HG02642 (cell line): ENCODE measurements around the gene NCK1.

ENCODE experiments used
- ATAC-seq: cut with Tn5 transposase; IDR thresholded peaks from one replicate; pipeline ENCODE4 v1.9.1; 2021; ENCODE audit warnings: mild to moderate bottlenecking; ENCODE audit not compliant: unreplicated experiment, poor library complexity

Gene NCK1

DNA sequence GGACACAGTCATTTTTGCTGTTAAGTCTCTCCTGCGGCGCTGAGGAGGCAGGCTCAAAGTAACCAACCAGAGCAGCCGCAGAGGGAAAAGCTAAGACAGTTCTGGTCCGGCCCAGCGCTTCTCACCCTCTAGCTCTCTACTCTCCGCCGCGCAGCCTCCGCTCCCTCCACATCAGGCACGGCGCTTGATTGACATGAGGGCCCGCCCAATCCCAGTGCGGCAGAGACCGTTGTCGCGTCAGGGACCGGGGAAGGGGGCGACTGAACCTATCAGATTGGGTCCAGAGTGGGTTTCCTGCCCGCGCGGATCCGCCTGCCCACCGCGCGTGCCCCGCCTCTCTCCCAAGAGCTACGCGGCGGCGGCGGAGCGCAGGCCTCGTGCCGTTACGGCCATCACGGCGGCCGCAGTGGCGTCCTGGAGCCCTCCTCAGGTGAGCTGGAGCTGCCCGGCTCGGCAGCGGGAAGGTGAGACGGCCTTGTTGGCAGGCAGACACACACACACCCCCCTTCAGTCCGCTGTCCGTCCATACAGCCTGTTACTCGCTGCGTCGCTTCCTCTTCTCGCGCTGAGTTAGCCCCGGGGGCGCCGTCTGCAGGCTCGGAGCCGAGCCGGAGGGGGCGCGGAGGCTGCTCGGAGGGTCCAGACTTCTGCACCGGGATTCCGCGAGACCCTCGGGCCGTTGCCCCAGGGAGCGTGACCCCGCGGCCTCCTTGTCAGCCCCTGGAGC lies at the start of gene NCK1:
TSS of gene NCK1 (plus strand) at position 319 of the 727 bp plus-strand sequence. CDS start 65,794 bp downstream, outside the sequence.
- ATAC-seq, result peak; percentile 96

DNA sequence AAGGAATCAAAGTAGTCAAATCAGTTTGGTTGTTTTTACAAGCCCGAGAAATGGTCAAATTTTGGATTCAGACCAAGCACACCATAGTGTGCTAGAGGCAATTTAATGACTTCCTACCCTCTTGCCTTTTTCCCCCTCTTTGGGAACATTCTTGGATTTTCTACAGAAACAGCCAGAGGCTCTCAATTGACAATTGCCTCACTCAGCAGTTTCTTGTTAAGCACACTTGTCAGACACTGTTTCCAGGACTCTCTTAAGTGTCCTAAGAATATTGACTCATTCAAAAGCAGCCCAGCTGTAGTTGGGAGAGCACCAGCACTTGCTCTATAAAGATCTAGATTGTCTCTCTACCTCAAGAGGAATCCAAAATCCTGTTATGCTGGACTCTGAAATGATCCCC lies 44.6 kb upstream of the NCK1 start:
- ATAC-seq, result no peak

DNA sequence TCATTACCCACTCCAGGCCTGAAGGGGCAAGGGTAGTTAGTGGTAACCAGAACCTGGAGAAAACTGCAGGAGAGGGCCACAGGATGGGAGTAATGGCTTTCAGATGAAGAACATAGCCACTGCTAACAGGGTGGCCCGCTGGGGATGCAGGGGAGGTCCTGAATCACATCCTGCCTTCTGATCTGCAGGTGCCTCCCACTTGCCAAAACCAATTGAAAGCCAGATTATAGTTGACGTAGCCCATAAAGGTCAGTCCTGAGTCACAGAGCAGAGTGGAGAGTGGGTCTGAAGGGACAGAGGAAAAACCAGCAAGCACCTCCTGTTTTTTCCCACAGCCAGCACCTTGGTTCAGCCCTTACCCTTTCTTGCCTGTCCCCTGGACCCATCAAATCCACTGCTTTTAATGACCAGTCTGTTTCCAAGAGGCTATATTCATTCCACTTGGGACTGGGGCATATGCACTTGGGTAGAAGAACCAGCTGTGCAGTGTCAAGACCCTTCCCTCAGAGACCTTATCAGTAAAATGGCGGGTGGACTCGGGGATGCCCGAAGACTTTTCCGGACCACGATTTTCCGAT lies 43.7 kb upstream of the NCK1 start:
- ATAC-seq, result peak; percentile 33

DNA sequence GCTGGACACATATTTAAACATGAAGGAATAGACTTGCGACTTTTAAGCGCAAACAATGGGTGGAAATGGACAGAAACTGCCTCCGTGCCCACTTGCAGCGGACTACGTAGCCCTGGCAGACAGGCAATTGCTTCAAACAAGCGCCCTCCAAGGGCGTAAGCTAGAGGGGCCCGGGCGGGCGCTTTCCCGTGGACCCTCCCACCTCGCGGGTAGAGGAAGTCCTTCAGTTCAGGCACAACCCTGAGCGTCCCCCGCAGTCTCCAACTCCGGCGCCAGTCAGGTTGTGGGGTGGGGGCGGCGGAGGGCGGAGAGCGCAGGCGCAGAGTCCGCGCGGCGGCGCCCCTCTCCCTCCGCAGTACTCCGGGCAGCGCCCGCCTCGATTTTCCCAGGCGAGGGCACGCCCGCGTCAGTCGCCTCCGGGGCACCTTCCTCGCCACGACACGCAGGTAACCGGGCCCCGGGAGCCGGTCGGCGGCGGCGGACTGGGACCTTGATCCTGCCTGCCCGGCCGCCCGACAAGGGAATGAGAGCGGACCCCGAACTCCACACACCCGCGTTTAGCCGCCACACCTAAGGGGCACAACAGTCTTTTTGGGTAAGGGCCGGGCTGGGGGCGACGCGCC lies 43.1 kb upstream of the NCK1 start, which contains the start of gene SLC35G2:
TSS of gene SLC35G2 (plus strand) at position 358 of the 623 bp plus-strand sequence. CDS start 35,335 bp downstream, outside the sequence.
- ATAC-seq, result peak; percentile 47

DNA sequence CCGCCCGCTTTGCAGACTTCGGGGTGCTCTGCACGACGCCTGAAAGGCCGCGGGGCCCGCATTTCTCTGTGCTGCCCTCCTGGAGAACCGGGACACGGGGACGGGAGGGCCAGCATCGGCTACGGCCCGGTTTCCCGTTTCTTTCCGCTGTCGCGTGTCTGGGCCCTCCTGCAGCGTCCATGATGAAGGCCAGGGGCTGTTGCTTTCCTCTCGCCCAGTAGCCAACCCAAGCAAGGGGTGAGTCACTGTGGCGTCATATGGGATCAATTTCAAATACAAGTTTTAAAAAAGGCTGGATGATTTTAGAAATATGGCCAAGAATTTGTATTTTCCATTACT lies 42.6 kb upstream of the NCK1 start:
- ATAC-seq, result peak; percentile 15

DNA sequence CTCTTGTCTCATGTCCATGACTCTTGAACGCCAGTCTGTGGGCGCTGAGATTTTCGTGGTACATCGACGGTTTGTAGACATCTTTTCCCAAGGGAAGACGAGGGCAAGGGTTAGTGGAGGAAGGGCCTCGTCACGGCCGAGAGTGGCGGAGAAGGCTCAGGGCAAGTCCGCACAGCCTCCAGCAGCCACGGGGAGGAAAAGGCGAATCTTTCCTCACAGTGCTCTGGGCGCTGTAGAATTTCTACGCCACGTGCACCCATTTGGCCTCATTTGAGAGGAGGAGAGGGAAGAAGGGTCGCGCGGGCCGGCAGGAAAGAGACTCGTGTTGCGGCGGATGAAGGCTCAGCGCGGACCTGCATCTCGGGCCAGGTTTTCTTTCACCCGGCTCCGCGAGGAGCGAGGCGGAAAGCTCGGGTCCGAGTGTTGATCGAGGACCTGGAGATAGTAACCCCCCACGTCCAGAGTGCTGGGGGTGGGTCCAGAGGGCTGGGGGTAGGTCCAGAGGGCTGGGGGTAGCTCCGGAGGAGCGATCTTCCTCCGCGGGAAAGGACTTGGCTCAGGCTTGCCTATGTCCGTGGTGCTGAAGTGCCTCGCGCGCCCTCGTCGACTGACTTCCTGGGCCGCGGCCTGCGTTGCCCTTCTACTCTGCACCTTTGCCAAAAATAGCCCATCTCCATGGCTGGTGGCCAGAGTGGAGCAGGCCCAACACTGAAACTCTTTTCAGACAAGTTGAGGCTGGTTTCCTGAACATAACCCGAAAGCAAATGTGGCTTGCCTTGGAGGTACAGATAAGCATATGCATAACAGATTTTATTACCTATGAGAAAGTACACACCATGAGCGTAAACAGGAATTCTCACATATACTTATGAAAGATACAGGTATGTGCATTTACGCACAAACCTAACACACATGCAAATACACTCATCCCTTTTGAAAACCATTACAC lies 42.0 kb upstream of the NCK1 start:
- no peak for ATAC-seq

DNA sequence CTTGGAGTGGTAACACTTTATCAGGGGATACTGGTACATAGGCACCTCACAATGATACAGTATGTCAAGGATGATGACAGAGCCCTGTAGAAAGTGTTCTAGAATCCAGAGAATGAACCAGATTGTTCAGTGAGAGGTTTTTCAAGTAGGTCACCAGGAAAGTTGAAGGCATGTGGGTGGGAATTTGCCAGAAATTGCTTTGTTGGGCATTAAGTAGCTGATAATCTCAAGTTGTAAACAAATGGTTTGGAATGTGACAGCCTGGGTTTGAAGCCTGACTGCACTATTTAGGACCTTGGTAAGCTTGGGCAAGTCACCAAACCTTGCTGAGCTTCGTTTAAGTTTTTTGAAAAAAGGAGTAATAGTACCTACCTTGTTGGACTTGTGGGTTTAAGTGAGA lies 30.5 kb upstream of the NCK1 start:
- no peak for ATAC-seq

DNA sequence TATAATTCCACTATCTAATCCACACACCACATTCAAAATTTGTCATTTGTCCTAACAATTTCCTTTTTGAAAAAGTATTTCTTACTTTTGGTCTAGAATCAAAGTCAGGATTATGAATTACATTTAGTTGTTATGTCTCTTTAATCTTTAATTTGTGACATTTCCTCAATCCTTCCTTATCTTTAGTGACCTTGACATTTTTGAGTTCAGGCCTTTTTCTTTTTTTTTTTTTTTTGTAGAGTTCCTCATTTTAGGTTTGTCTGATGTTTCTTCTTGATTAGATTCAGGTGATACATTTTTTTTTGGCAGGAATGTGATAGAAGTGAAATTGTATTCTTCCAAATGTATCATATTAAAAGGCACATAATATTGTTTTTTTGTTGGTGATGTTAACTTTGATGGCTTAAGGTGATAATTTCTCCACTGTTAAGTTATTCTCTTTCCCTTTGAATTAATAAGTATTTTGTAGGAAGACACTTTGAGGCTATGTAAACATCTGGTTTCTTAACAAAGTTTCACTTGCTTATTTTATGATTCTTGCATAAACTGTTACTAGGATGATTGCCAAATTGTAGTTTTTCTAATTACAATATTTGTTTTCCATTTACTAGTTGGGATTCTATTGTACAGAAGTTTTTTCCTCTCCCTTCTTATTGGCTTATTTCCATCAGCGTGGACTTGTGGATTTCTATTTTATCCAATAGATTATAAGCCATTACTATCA lies 26.8 kb upstream of the NCK1 start:
- no peak for ATAC-seq

DNA sequence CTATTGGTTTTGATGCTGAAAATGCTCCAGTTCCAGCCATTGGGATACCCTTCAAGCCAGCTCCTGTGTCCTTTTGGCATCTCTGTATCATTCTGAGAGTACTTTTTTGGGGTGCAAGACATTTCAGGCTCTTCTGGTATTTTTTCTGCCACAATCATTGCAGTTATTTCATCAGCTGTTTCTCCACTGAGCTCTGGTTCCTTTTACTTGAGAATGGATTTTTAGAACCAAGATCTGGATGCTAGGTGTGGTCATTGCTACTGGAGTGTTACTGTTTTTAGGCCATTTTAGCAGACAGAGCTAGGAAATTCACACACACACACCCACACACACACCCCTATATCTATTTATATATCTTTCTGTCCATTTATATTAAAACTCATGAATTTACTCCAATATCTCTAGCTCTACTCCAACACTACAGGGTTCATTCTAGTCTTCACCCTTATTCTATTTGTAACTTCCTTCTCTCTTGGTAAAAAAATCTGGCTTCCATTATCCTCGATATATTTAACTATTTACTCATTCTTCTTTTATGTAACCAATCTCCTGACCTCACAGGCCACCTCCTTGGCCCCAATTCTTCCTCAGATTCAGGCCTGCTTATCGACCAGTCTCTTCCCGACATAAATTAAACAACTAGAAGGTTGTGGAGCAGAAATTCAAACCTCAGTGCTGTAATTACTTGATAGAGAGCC lies 26.0 kb upstream of the NCK1 start:
- no peak for ATAC-seq

DNA sequence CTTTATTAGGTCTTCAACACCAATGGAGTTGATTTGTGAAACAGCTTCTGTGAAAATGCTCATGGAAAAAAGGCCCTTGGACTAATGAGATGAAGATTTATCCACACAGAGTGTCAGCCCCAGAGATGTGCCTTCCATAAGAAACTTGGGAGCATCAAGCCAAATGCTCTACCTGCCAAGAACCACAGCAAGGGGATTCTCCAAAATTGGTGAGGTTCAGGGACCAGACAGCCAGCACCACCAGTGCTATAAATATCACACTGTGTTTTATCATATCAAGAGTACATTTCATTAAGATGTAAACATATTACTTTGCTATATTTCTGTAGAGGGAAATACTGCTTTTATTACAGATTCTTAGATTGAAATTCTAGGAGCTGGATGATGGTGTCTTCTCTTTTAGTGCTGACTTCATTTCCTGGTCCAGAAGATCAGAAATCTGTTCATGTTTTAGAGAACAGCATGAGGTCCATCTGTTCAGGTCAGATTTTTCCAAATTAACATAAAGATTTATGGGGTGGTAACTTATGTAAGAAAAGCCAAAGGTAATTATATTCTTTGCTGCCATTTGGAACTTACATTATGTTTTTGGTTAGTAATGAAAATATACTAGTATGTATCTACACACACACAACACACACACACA lies 25.4 kb upstream of the NCK1 start:
- no peak for ATAC-seq

DNA sequence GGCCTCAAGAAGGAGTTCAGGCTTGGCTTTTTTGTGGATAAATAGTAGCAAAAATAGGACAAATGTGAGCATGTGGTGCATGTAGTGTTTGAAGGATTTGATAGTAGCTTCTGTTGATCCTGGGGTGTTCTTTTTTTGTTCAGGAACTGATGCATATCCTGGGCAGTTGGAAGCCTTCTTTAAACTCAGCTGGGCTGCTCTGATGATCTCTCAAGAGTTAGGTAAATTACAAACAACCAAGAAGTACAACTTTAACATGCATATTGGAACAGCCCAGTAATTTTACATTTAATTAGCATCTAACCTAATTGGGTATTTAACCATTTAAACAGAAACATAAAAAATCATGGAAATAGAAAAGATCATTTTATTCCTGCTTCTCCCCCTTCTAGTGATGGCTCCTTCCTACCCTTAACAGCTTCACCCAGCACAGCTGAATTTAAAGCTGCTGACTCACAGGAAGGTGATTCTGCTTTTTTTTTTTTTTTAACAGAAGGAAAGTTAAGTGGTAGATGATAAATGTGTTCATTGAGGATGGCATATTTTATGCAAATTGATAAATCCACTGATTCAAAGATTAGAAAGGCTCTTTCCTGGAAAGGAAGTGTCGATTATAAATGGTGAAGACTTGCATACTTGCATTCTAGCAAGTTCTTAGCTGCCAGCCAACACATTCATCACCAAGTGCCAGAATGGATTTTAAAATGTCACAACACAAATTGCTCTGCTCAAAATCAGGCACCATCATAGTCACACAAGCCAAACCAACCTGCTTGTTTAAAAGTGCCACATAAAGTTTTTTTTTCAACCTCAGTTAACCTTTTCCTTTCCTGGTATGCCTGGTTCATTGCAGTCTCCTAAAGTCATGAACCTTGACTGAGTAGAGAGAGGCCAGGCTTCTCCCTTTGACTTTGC lies 23.1 kb upstream of the NCK1 start:
- ATAC-seq, result no peak

DNA sequence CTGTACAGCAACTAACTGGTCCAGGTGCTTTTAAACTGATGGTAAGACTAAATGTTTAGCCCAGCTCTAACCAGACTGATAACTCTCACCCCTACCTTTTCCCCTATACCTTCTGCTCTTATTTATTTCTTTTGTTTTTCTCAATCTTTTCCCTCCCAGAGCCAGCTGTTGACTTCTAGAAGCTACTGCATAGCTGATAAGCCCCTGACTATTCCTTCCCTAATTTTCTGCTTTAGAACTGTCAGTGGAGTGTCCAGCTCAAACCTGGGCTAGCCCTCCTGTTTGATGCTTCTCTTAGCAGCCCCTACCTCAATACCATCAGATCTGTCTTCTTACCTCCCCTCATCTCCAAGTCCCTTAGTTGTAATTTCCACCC lies 22.5 kb upstream of the NCK1 start:
- no peak for ATAC-seq

DNA sequence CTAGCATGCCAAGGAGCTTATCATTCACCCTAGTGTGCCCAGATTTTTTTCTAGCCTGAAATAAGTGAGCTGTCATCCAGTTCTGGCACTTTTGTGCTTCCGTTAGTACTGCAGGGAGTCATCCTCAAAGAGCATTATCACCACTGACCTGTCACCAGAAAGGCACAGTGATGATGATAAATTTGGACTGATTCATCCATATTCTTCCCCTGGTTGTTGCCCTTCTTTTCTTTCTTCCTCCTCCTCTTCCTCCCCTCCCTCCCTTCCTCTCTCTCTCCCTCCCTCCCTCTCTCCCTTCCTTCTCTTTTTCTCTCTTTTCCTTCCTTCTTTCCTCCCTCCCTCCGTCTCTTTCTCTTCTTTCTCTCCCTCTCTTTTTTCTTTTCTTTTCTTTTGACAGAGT lies 21.8 kb upstream of the NCK1 start:
- ATAC-seq, result no peak

DNA sequence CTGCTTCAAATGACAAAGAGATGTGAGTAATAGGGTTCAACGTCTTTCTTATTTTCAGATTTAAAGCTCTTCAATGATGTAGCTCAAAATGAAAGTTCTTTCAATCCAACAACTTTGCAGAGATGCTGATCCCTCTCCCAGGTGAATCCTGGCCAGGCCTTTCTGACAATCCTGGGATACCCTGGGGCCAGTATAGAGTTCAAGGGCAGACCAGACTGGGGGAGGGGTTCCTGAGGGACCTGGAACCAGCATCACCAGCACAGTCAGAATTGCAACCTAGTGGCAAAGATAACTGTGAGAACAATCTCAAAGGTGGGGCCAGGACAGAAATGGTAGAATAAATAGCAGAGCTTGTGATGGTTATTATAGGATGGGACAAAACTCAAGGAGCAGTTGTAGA lies 19.7 kb upstream of the NCK1 start:
- no peak for ATAC-seq

DNA sequence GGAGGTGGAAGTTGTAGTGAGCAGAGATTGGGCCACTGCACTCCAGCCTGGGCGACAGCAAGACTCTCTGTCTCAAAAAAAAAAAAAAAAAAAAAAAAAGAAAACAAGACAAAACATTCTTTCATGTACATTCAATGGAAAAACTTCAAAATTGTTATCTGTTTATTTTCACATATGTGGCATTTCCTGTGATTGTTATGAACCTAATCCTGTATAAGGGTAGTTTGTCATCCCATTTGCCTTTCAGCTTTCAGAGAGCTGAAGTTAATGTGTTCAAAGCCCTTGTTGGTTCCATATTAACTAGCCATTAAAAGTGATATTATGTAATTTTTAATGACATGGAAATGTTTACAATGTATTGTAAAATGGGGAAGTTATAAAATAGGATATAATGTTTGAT lies 17.3 kb upstream of the NCK1 start:
- no peak for ATAC-seq

DNA sequence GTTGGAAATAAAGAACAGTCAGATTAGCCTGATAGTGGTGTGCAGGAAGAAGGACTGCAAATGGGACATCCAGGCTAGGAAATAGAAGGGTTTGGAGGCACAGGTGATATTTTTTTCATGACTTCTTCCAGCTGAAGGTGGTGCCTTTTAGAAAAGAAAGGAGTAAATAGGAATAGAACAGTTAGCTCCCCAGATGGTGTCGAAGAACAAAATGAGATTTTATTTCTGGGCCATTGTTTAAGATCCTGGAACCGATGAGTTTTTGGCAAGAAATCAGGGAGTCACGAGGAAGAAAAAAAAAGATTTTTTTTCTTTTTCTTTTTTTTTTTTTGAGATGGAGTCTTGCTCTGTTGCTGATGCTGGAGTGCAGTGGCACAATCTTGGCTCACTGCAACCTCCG lies 9.8 kb upstream of the NCK1 start:
- no peak for ATAC-seq

DNA sequence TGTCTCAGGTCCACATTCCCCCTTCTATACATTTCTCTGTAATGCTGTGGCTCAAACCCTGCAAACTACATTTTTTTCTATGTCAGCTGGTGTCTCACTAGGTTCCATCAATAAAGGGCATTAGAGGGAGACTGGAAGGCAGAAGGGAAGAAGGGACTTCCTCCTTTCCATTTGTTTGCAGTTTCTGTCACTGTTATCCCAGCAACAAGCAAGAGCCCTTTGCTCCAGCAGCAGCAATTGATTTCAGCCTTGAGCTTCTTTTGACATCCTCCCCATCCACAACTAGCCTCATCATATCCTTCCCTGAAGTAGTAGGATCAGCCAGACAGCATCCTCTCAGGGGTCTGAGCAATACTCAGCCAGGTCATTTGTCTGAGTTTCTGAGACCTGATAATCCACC lies 5.3 kb upstream of the NCK1 start:
- ATAC-seq, result no peak

DNA sequence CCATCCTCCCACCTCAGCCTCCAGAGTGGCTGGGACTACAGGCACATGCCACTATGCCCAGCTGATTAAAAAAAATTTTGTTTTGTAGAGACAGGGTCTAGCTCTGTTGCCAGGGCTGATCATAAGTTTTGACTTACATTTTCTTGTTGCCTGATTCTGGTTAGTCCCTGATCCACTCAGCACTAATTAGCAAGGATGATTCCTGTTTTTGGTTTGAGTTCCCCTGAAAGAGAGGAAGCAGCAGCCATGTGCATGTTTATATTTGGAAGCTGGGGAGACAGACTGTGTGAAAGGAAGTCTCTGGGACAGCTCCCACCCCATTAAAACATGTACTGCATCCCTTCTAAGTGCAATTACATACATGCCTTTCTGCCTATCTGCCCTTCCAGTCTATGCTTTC lies 3.6 kb upstream of the NCK1 start:
- ATAC-seq, result no peak
